HCT116 (cell line): ENCODE results near the gene CSHL1. TPM values are rescaled to one million over a fixed set of nuclear protein-coding genes. Genes with fewer than 3 reads are reported as not detected.

Experiments used
- ATAC-seq: fragments of 200-7000 bp; cut with Tn5 transposase; 2 replicates; pipeline ENCODE4 v1.9.1; 2020; ENCODE audit warnings: mild to moderate bottlenecking, moderate library complexity
- BruUV-seq: library from RNA; stranded (reverse); fragments of 400-500 nt; replicated peaks from 2 replicates; lab custom pipeline; 2021; lab: Mats Ljungman, UMichigan
- CTCF ChIA-PET: fragments of 300-600 bp; sonication (Branson Sonifier 250); formaldehyde crosslinking; loops from one replicate; lab custom pipeline; 2021; ENCODE audit warnings: antibody characterized with exemption; lab: Charles Lee
- POLR2A ChIA-PET: fragments of 300-600, 350-600 bp; sonication (Branson Sonifier 250); formaldehyde crosslinking; loops from one replicate; lab custom pipeline; 2021; ENCODE audit warnings: antibody characterized with exemption; lab: Charles Lee
- RAD21 ChIA-PET, 2 experiments: fragments of 300-600 bp; sonication (Branson Sonifier 250); formaldehyde crosslinking; loops; one replicate each; lab custom pipeline; 2023; ENCODE audit warnings: low total read pairs in 2 of 2; ENCODE audit not compliant: uncharacterized antibody in 2 of 2, unreplicated experiment in 2 of 2, low non-redundant PET in 1 of 2; lab: Charles Lee
- DNase-seq: peaks from one replicate; pipeline ENCODE4 v3.0.0-alpha.2; 2010; ENCODE audit warnings: low read depth, low spot score
- H2AFZ ChIP-seq: fragments of 200-600 bp; shearing (Covaris generic), sonication (generic); 2 replicates; pipeline ENCODE4 v1.6.1; 2017; ENCODE audit warnings: low read depth, mixed run types, mixed read lengths, antibody characterized with exemption, low read length; ENCODE audit not compliant: poor library complexity, severe bottlenecking
- H3K27ac ChIP-seq: 2 replicates; pipeline ENCODE4 v1.5.1; 2012; ENCODE audit warnings: low read depth, low read length
- H3K27me3 ChIP-seq: fragments of 200-600 bp; sonication (generic); 2 replicates; pipeline ENCODE4 v1.6.1; 2016; ENCODE audit warnings: mixed run types, low read length, mixed read lengths; ENCODE audit not compliant: insufficient read depth
- H3K36me3 ChIP-seq, 2 experiments: fragments of 200-500 bp in 1 of 2; fragments of 200-600 bp in 1 of 2; sonication (Bioruptor generic) in 1 of 2; sonication (generic) in 1 of 2; 2 replicates each; pipeline versions ENCODE4 v1.5.1 to v1.6.1; 2014 to 2016; ENCODE audit warnings: low read length in 2 of 2, inconsistent platforms in 1 of 2, mixed read lengths in 1 of 2, mixed run types in 1 of 2; ENCODE audit not compliant: insufficient read depth in 2 of 2, control insufficient read depth in 1 of 2
- H3K4me1 ChIP-seq, 2 experiments: fragments of 200-600 bp in 1 of 2; sonication (generic) in 1 of 2; 2 replicates each; pipeline versions ENCODE4 v1.5.1 to v1.6.1; 2012 to 2017; ENCODE audit warnings: low read length in 2 of 2, inconsistent platforms in 1 of 2, mild to moderate bottlenecking in 1 of 2, mixed read lengths in 1 of 2, mixed run types in 1 of 2, moderate library complexity in 1 of 2; ENCODE audit not compliant: insufficient read depth in 2 of 2, control insufficient read depth in 1 of 2
- H3K4me2 ChIP-seq: fragments of 200-600 bp; sonication (generic); 2 replicates; pipeline ENCODE4 v1.6.1; 2017; ENCODE audit warnings: mixed run types, low read length, mixed read lengths
- H3K4me3 ChIP-seq, 2 experiments: fragments of 200-600 bp in 1 of 2; sonication (generic) in 1 of 2; replicated peaks in 1 of 2; 2 replicates each; pipeline ENCODE4 v1.5.1; 2011 to 2016; ENCODE audit warnings: low read length in 2 of 2, control low read depth in 1 of 2, low read depth in 1 of 2, mild to moderate bottlenecking in 1 of 2, mixed read lengths in 1 of 2, mixed run types in 1 of 2
- H3K79me2 ChIP-seq: fragments of 200-600 bp; sonication (generic); 2 replicates; pipeline ENCODE4 v1.6.1; 2017; ENCODE audit warnings: mild to moderate bottlenecking, mixed run types, low read length, moderate library complexity, mixed read lengths; ENCODE audit not compliant: insufficient read depth
- H3K9ac ChIP-seq: fragments of 200-600 bp; sonication (generic); 2 replicates; pipeline ENCODE4 v1.6.1; 2016; ENCODE audit warnings: low read length, mixed read lengths
- H3K9me2 ChIP-seq: fragments of 200-600 bp; sonication (generic), shearing (Covaris generic); 2 replicates; pipeline ENCODE4 v1.6.1; 2017; ENCODE audit warnings: mixed run types, mild to moderate bottlenecking, moderate library complexity; ENCODE audit not compliant: insufficient read depth
- H3K9me3 ChIP-seq, 2 experiments: fragments of 200-500 bp in 1 of 2; fragments of 200-600 bp in 1 of 2; sonication (Bioruptor generic) in 1 of 2; sonication (generic) in 1 of 2; 2 replicates each; pipeline ENCODE4 v1.6.1; 2014 to 2017; ENCODE audit warnings: low read length in 2 of 2, mixed read lengths in 2 of 2, inconsistent platforms in 1 of 2, low read depth in 1 of 2, mild to moderate bottlenecking in 1 of 2, mixed run types in 1 of 2, moderate library complexity in 1 of 2; ENCODE audit not compliant: control insufficient read depth in 1 of 2, insufficient read depth in 1 of 2
- H4K20me1 ChIP-seq: fragments of 200-600 bp; sonication (generic), shearing (Covaris generic); 2 replicates; pipeline ENCODE4 v1.6.1; 2017; ENCODE audit warnings: mixed run types, mild to moderate bottlenecking, moderate library complexity; ENCODE audit not compliant: insufficient read depth
- ATF3 ChIP-seq: IDR thresholded peaks from 2 replicates; pipeline ENCODE4 v1.6.1; 2012
- CBX3 ChIP-seq: IDR thresholded peaks from 2 replicates; pipeline ENCODE4 v1.6.1; 2012; ENCODE audit warnings: low read depth
- CEBPB ChIP-seq: IDR thresholded peaks from 2 replicates; pipeline ENCODE4 v1.6.1; 2012; ENCODE audit warnings: low read depth
- EGR1 ChIP-seq: IDR thresholded peaks from 2 replicates; pipeline ENCODE4 v1.6.1; 2012; ENCODE audit warnings: low read depth
- ELF1 ChIP-seq: IDR thresholded peaks from 2 replicates; pipeline ENCODE4 v1.6.1; 2012; ENCODE audit warnings: low read depth, borderline replicate concordance
- EZH2 ChIP-seq: fragments of 200-600 bp; sonication (generic); IDR thresholded peaks from 2 replicates; pipeline ENCODE4 v1.6.1; 2017; ENCODE audit warnings: antibody characterized with exemption, mixed run types
- EZH2phosphoT487 ChIP-seq: fragments of 200-600 bp; IDR thresholded peaks from 2 replicates; pipeline ENCODE4 v1.6.1; 2018; ENCODE audit warnings: antibody characterized with exemption, borderline replicate concordance
- JUND ChIP-seq: IDR thresholded peaks from 2 replicates; pipeline ENCODE4 v1.6.1; 2012
- POLR2A ChIP-seq: IDR thresholded peaks from 2 replicates; pipeline ENCODE4 v1.7.0; 2011; ENCODE audit warnings: borderline replicate concordance; ENCODE audit not compliant: insufficient read depth, insufficient read length; ENCODE audit errors: extremely low read depth
- POLR2AphosphoS5 ChIP-seq: IDR thresholded peaks from 2 replicates; pipeline ENCODE4 v1.6.1; 2011; ENCODE audit warnings: mild to moderate bottlenecking, low read depth, low read length, moderate library complexity
- RAD21 ChIP-seq: IDR thresholded peaks from 2 replicates; pipeline ENCODE4 v1.6.1; 2012; ENCODE audit warnings: low read depth, mild to moderate bottlenecking
- REST ChIP-seq: IDR thresholded peaks from 2 replicates; pipeline ENCODE4 v1.6.1; 2012; ENCODE audit warnings: low read depth
- SIN3A ChIP-seq: IDR thresholded peaks from 2 replicates; pipeline ENCODE4 v1.6.1; 2012; ENCODE audit warnings: low read depth
- SP1 ChIP-seq: IDR thresholded peaks from 2 replicates; pipeline ENCODE4 v1.6.1; 2012; ENCODE audit warnings: low read depth
- YY1 ChIP-seq: IDR thresholded peaks from 2 replicates; pipeline ENCODE4 v1.6.1; 2011; ENCODE audit warnings: low read length, low read depth, moderate library complexity, mild to moderate bottlenecking; ENCODE audit not compliant: insufficient replicate concordance; ENCODE audit errors: extremely low read depth
- ZBTB33 ChIP-seq: IDR thresholded peaks from 2 replicates; pipeline ENCODE4 v1.6.1; 2011; ENCODE audit warnings: mild to moderate bottlenecking, low read length, moderate library complexity; ENCODE audit not compliant: insufficient replicate concordance; ENCODE audit errors: extremely low read depth
- ZFX ChIP-seq: fragments of 450-650 bp; IDR thresholded peaks from 2 replicates; pipeline ENCODE4 v1.6.1; 2017
- ZNF274 ChIP-seq: fragments of 200-500 bp; sonication (Bioruptor generic); IDR thresholded peaks from 2 replicates; pipeline ENCODE4 v1.6.1; 2014; ENCODE audit warnings: mild to moderate bottlenecking, low read depth, low read length, inconsistent platforms
- intact Hi-C: fragments of 100-400 bp; cut with micrococcal nuclease; formaldehyde crosslinking; loops from 2 replicates; pipeline ENCODE4 v1.10.0; 2022
- total RNA-seq: library from RNA; stranded (reverse); gene quantifications from one replicate; pipeline ENCODE4 v1.2.1, GENCODE V29; 2021; ENCODE audit not compliant: unreplicated experiment

The CSHL1 gene
- total RNA-seq, 1 experiment from 2014 or later: not detected

- Histone ChIP-seq H3K4me2 (no peak overlapping the region), H4K20me1 (no peaks in the 10 kb centered on the region), H3K4me3 (no peak overlapping the region), H3K36me3 (no peaks in the 10 kb centered on the region), H3K27me3 (no peaks in the 10 kb centered on the region), H3K9me2 (no peaks in the 10 kb centered on the region), H3K4me1 (no peaks in the 10 kb centered on the region), H3K27ac (no peak overlapping the region), H3K9me3 (no peaks in the 10 kb centered on the region), H3K79me2 (no peaks in the 10 kb centered on the region), H2AFZ (no peak overlapping the region), H3K9ac (no peak overlapping the region)
- POLR2A ChIA-PET: no interaction called here
- TF ChIP-seq RAD21 (no peak), SP1 (no peak), EZH2phosphoT487 (no peak), REST (no peak), POLR2AphosphoS5 (no peak), ZNF274 (no peak), JUND (no peak), ELF1 (no peak), ATF3 (no peak), YY1 (no peak), ZFX (no peak), CBX3 (no peak), SIN3A (no peak), EZH2 (no peak), POLR2A (no peak), CEBPB (no peak), EGR1 (no peak), ZBTB33 (no peak)
- no peak for ATAC-seq
- intact Hi-C loops: no loop called here
- CTCF ChIA-PET: interaction anchor here (1.0 to 1.3 kb wide), 4 partner anchors 10 to 22 kb away, joined by 3 to 8 read pairs (median 4); partner anchors contain the start of gene GH1
- BruUV-seq: no TSS peak
- RAD21 ChIA-PET: no interaction called here
- no peak for DNase-seq
Observed at GRCh38 chr17:63940584-63940983, 29.5 kb upstream of the CSHL1 start.
